HG02938 (cell line): ENCODE results near the gene USP6.
"Not testable (repeated sequence)": the region's sequence is repeated elsewhere in the genome, so short reads cannot be mapped to it uniquely, and the experiment has no call there.

Experiments used
- ATAC-seq: cut with Tn5 transposase; IDR thresholded peaks from one replicate; pipeline ENCODE4 v1.9.1; 2021; ENCODE audit warnings: mild to moderate bottlenecking, moderate library complexity; ENCODE audit not compliant: unreplicated experiment

Gene USP6

GRCh38 chr17:5183410-5183793 is 67.6 kb downstream of the USP6 start:
- no peak for ATAC-seq

- no peak for ATAC-seq
Measured at GRCh38 chr17:5184288-5184687, 68.5 kb downstream of the USP6 start.

- ATAC-seq, result peak; percentile 92
Measured at GRCh38 chr17:5191541-5192417, 75.9 kb downstream of the USP6 start, which contains the start of gene ZNF594. Gene ZNF594 (minus strand): TSS chr17:5191868. CDS start chr17:5184256, 7,612 bp downstream.

- ATAC-seq, result no peak
Measured at GRCh38 chr17:5194346-5194745, 78.5 kb downstream of the USP6 start.

GRCh38 chr17:5198472-5198871 is 82.6 kb downstream of the USP6 start:
- no peak for ATAC-seq

GRCh38 chr17:5200360-5200759 is 84.5 kb downstream of the USP6 start:
- no peak for ATAC-seq

GRCh38 chr17:5201011-5201410 is 85.2 kb downstream of the USP6 start:
- no peak for ATAC-seq

GRCh38 chr17:5203178-5203907 is 87.5 kb downstream of the USP6 start:
- ATAC-seq, result no peak

- no peak for ATAC-seq
Measured at GRCh38 chr17:5203908-5204294, 88.1 kb downstream of the USP6 start.

- ATAC-seq, result no peak
Measured at GRCh38 chr17:5209396-5209795, 93.6 kb downstream of the USP6 start.

GRCh38 chr17:5210091-5210490 is 94.3 kb downstream of the USP6 start:
- no peak for ATAC-seq

GRCh38 chr17:5210614-5211252 is 94.9 kb downstream of the USP6 start:
- ATAC-seq, result no peak

- no peak for ATAC-seq
Measured at GRCh38 chr17:5211458-5211857, 95.6 kb downstream of the USP6 start.

GRCh38 chr17:5217562-5217961 is 101.7 kb downstream of the USP6 start:
- not testable (repeated sequence) for ATAC-seq

- no peak for ATAC-seq
Measured at GRCh38 chr17:5219536-5219935, 103.7 kb downstream of the USP6 start.

GRCh38 chr17:5220074-5220473 is 104.2 kb downstream of the USP6 start:
- ATAC-seq, result no peak

GRCh38 chr17:5221912-5222311 is 106.1 kb downstream of the USP6 start:
- ATAC-seq, result not testable (repeated sequence)
